K562 treated with DMSO at 1 percent for 24 hours (cell line): ENCODE results near the gene AKTIP. TPM values are rescaled to one million over a fixed set of nuclear protein-coding genes. Genes with fewer than 3 reads are reported as not detected.

Experiments used
- total RNA-seq: library from RNA; unstranded; fragments of 300-600 nt; gene quantifications from 2 replicates; pipeline ENCODE4 v1.2.3, GENCODE V29; 2022; ENCODE audit warnings: low read depth; ENCODE audit not compliant: insufficient read depth

Gene AKTIP
- 4.1 and 7.4 TPM in 2 replicates for total RNA-seq

GRCh38 chr16:53502331-53503269 is at the start of gene AKTIP:
AKTIP (minus strand) TSS chr16:53503209; CDS start chr16:53500259, 2,950 bp downstream.

Other genes starting within 250 kb of the AKTIP start
- gene RBL2, start 68.7 kb downstream of the AKTIP start, total RNA-seq = 16.4 and 18.6 TPM in 2 replicates
- gene RPGRIP1L, start 200.7 kb upstream of the AKTIP start, total RNA-seq = 0.93 and 0.98 TPM in 2 replicates
- 16.6 and 20.3 TPM in 2 replicates for gene FTO, start 200.9 kb upstream of the AKTIP start, total RNA-seq